Mesenchymal stem cell (in vitro differentiated cells and primary cell): ENCODE results near the gene COL25A1.

Experiments
- DNase-seq: peaks from one replicate; pipeline ENCODE4 v3.0.0-alpha.2; 2013
- H2AFZ ChIP-seq: one replicate; pipeline ENCODE4 v1.6.1; 2013; ENCODE audit warnings: low read depth, mild to moderate bottlenecking, control low read depth, inconsistent platforms, low read length, moderate library complexity
- H2AK5ac ChIP-seq: 2 replicates; pipeline ENCODE4 v1.6.1; 2013; ENCODE audit warnings: low read length, moderate library complexity, mild to moderate bottlenecking, inconsistent platforms; ENCODE audit not compliant: severe bottlenecking
- H2BK120ac ChIP-seq: one replicate; pipeline ENCODE4 v1.6.1; 2013; ENCODE audit warnings: low read depth, mild to moderate bottlenecking, inconsistent platforms, low read length, moderate library complexity
- H2BK12ac ChIP-seq, 2 experiments: one replicate each; pipeline ENCODE4 v1.6.1; 2013; ENCODE audit warnings: inconsistent platforms in 2 of 2, low read length in 2 of 2, mild to moderate bottlenecking in 2 of 2, moderate library complexity in 2 of 2, control low read depth in 1 of 2
- H2BK15ac ChIP-seq: one replicate; pipeline ENCODE4 v1.6.1; 2013; ENCODE audit warnings: mild to moderate bottlenecking, low read depth, inconsistent platforms; ENCODE audit not compliant: poor library complexity, severe bottlenecking
- H2BK5ac ChIP-seq: 2 replicates; pipeline ENCODE4 v1.6.1; 2013; ENCODE audit warnings: low read depth, mild to moderate bottlenecking, low read length, control low read depth, inconsistent platforms; ENCODE audit not compliant: poor library complexity, severe bottlenecking
- H3K14ac ChIP-seq, 2 experiments: one replicate each; pipeline ENCODE4 v1.6.1; 2013; ENCODE audit warnings: inconsistent platforms in 2 of 2, low read length in 2 of 2, control low read depth in 1 of 2, mild to moderate bottlenecking in 1 of 2, moderate library complexity in 1 of 2
- H3K18ac ChIP-seq, 2 experiments: one replicate each; pipeline ENCODE4 v1.6.1; 2013; ENCODE audit warnings: inconsistent platforms in 2 of 2, low read length in 2 of 2, control low read depth in 1 of 2, low read depth in 1 of 2, mild to moderate bottlenecking in 1 of 2
- H3K23ac ChIP-seq, 2 experiments: one replicate each; pipeline ENCODE4 v1.6.1; 2013; ENCODE audit warnings: inconsistent platforms in 2 of 2, low read length in 2 of 2, mild to moderate bottlenecking in 2 of 2, moderate library complexity in 2 of 2, control low read depth in 1 of 2
- H3K27ac ChIP-seq: 2 replicates; pipeline ENCODE4 v1.5.1; 2013; ENCODE audit warnings: mild to moderate bottlenecking, moderate library complexity, low read length, control low read depth, inconsistent platforms; ENCODE audit not compliant: poor library complexity, severe bottlenecking
- H3K27me3 ChIP-seq, 2 experiments: 2 replicates each; pipeline versions ENCODE4 v1.6.1 to v1.7.0; 2013; ENCODE audit warnings: low read length in 2 of 2, mild to moderate bottlenecking in 2 of 2, moderate library complexity in 2 of 2, control low read depth in 1 of 2, inconsistent platforms in 1 of 2; ENCODE audit not compliant: control insufficient read depth in 1 of 2, insufficient read depth in 1 of 2
- H3K36me3 ChIP-seq, 2 experiments: 2 replicates each; pipeline versions ENCODE4 v1.6.1 to v1.7.0; 2013; ENCODE audit warnings: low read length in 2 of 2, control low read depth in 1 of 2, inconsistent platforms in 1 of 2, low read depth in 1 of 2, mild to moderate bottlenecking in 1 of 2; ENCODE audit not compliant: insufficient read depth in 2 of 2, control insufficient read depth in 1 of 2
- H3K4ac ChIP-seq, 2 experiments: one replicate each; pipeline ENCODE4 v1.6.1; 2013; ENCODE audit warnings: inconsistent platforms in 2 of 2, low read length in 2 of 2, mild to moderate bottlenecking in 2 of 2, moderate library complexity in 2 of 2, control low read depth in 1 of 2, low read depth in 1 of 2
- H3K4me1 ChIP-seq: 2 replicates; pipeline ENCODE4 v1.6.1; 2013; ENCODE audit warnings: low read depth, low read length, control low read depth; ENCODE audit not compliant: control insufficient read depth, insufficient read depth
- H3K4me2 ChIP-seq: 2 replicates; pipeline ENCODE4 v1.6.1; 2013; ENCODE audit warnings: low read length, mild to moderate bottlenecking, inconsistent platforms; ENCODE audit not compliant: poor library complexity, severe bottlenecking
- H3K4me3 ChIP-seq, 2 experiments: 2 replicates each; pipeline versions ENCODE4 v1.5.1 to v1.7.0; 2013; ENCODE audit warnings: low read length in 2 of 2, mild to moderate bottlenecking in 2 of 2, control low read depth in 1 of 2, low read depth in 1 of 2; ENCODE audit not compliant: insufficient read depth in 1 of 2
- H3K79me1 ChIP-seq: replicated peaks from 2 replicates; pipeline ENCODE4 v1.6.1; 2013; ENCODE audit warnings: mild to moderate bottlenecking, control low read depth, low read length, inconsistent platforms; ENCODE audit not compliant: poor library complexity, severe bottlenecking
- H3K9ac ChIP-seq: 2 replicates; pipeline ENCODE4 v1.7.0; 2013; ENCODE audit warnings: mild to moderate bottlenecking, low read length, moderate library complexity
- H3K9me3 ChIP-seq: 2 replicates; pipeline ENCODE4 v1.7.0; 2013; ENCODE audit warnings: mild to moderate bottlenecking, low read length; ENCODE audit not compliant: control insufficient read depth
- H4K8ac ChIP-seq: one replicate; pipeline ENCODE4 v1.6.1; 2013; ENCODE audit warnings: inconsistent platforms, mild to moderate bottlenecking, low read length, moderate library complexity
- H4K91ac ChIP-seq: one replicate; pipeline ENCODE4 v1.6.1; 2013; ENCODE audit warnings: mild to moderate bottlenecking, low read length, inconsistent platforms
- WGBS: methylation state at CpG from one replicate; pipeline ENCODE4 v1.1.7; 2013; ENCODE audit warnings: mixed read lengths; 5-methylcytosine and 5-hydroxymethylcytosine counted together

Gene COL25A1

DNA sequence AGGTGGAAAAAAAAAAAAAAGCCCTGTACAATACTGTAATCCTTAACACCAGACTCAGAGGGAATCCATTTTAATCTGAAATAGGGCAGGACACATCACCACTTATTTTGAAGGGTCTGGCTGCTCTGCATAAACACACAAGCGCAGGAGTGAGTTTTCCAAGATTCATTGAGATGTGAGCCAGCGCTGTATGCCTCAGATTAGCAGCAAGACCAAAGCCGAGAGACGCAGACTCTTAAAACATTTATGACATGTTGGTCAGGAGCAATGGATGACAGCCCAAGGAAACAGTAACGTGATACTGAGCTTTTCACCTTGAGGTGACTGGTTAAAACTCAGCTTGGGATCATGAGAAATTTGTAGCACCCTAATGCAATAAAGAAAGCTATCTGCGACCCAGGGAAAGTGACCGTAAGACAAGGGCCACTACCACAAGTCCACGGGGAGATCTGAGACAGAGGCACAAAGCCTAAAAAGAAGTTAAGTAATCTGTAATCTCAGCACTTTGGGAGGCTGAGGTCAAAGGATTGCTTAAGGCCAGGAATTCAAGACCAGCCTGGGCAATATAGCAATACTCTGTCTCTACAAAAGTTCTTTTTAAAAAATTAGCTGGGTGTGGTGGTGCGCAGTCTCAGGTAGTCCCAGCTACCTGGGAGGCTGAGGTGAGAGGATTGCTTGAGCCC, 210.6 kb downstream of the COL25A1 start:
- Histone ChIP-seq H3K4ac (no peak overlapping the region), H2BK120ac (no peak overlapping the region), H3K18ac (peak overlapping the region in 1 of 2 experiments; percentile 77), H3K4me1 (no peaks in the 10 kb centered on the region), H2BK15ac (no peak overlapping the region), H3K23ac (no peak overlapping the region), H3K36me3 (no peaks in the 10 kb centered on the region), H2AK5ac (no peak overlapping the region), H3K27ac (no peak overlapping the region), H3K4me2 (no peak overlapping the region), H3K27me3 (no peaks in the 10 kb centered on the region), H3K4me3 (no peak overlapping the region), H3K79me1 (no peaks in the 10 kb centered on the region), H2BK5ac (no peak overlapping the region), H4K8ac (peak overlapping the region; percentile 69), H3K9ac (no peak overlapping the region), H2BK12ac (peak overlapping the region in 1 of 2 experiments; percentile 47), H4K91ac (no peak overlapping the region), H2AFZ (no peak overlapping the region), H3K14ac (peak overlapping the region in 1 of 2 experiments; percentile 94), H3K9me3 (no peaks in the 10 kb centered on the region)
- 58% methylated on average over 8 of the region's 9 CpGs for WGBS
- no peak for DNase-seq

DNA sequence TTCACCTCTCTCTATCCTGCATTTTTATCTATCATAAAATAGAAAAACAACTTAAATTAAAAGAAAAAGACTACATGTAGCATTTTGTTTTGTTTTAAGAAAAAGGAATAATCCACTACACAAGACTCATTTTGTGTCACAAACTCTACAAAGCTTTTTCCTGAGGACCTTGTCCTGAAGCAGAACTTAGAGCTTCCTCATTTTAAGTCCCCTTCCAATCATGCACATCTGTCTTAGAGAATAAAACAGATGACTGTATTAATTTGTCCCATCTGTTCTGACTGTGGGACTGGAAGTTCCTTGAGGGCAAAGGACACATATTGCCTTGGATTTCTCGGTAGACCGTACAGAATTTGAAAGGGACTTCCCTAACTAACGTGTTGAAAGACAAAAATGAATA, 218.5 kb downstream of the COL25A1 start:
- Histone ChIP-seq H3K79me1 (no peaks in the 10 kb centered on the region), H4K91ac (no peak overlapping the region), H2AK5ac (no peak overlapping the region), H2BK15ac (no peak overlapping the region), H3K18ac (no peak overlapping the region), H3K9me3 (no peaks in the 10 kb centered on the region), H3K4me1 (no peaks in the 10 kb centered on the region), H4K8ac (no peak overlapping the region), H3K9ac (no peak overlapping the region), H3K27me3 (no peaks in the 10 kb centered on the region), H3K4ac (no peak overlapping the region), H3K4me3 (no peak overlapping the region), H2BK120ac (no peak overlapping the region), H2BK5ac (no peak overlapping the region), H3K36me3 (no peaks in the 10 kb centered on the region), H3K14ac (no peak overlapping the region), H3K23ac (no peak overlapping the region), H3K27ac (no peak overlapping the region), H2BK12ac (no peak overlapping the region), H2AFZ (no peak overlapping the region), H3K4me2 (no peak overlapping the region)
- no peak for DNase-seq
- 97% methylated on average over 2 of the region's 3 CpGs for WGBS

DNA sequence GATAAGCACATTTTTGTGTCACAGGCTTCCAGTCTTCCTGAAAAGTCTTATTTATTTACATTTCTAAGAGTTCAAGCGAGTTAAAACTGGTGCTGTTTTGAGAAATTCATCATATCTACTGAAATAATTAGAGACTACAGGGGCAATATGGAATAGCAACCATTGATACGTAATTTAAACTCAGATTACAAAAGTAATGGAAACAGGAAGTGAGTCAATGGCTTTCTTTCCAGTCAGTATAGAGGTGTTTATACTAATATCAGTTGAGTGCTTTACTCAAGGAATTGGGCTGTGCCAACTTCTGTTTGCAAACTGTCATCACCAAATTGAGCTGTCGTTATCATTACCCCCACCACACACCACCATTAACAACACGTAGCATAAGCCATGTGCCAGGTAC, 222.7 kb downstream of the COL25A1 start:
- H2BK5ac ChIP-seq: no peak overlapping the region
- no peaks in the 10 kb centered on the region for H3K4me1 ChIP-seq
- no peak overlapping the region for H3K23ac ChIP-seq
- no peak overlapping the region for H4K91ac ChIP-seq
- H3K18ac ChIP-seq: no peak overlapping the region
- no peaks in the 10 kb centered on the region for H3K79me1 ChIP-seq
- no peaks in the 10 kb centered on the region for H3K27me3 ChIP-seq
- no peak overlapping the region for H2AFZ ChIP-seq
- no peak overlapping the region for H3K4ac ChIP-seq
- H3K4me3 ChIP-seq: no peak overlapping the region
- H2BK15ac ChIP-seq: no peak overlapping the region
- 0% methylated on average over 1 of the region's 4 CpGs for WGBS
- H3K27ac ChIP-seq: peak overlapping the region; percentile 76
- H2AK5ac ChIP-seq: no peak overlapping the region
- peak overlapping the region; percentile 57 for H3K9ac ChIP-seq
- H2BK120ac ChIP-seq: no peak overlapping the region
- H3K9me3 ChIP-seq: no peaks in the 10 kb centered on the region
- no peaks in the 10 kb centered on the region for H3K36me3 ChIP-seq
- H2BK12ac ChIP-seq: no peak overlapping the region
- H3K4me2 ChIP-seq: no peak overlapping the region
- H4K8ac ChIP-seq: no peak overlapping the region
- peak; percentile 88 for DNase-seq
- H3K14ac ChIP-seq: no peak overlapping the region

DNA sequence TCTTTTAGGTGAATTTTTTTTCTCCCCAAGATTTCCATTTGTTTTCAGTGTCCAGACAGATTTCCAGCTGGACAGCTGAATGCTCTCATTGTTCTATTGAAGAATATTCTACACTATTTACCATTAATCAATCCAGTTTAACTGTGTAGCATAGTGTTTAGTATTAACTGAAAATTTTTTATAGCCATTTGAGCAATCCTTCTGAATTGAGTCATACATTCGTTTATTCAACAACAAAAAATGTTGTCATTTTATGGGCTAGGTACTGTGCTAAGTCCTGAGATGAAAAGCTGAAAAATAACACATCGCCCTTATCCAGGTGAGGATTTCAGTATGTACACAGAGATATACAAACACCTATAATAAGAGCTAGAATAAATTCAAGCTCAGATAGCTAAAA, 223.3 kb downstream of the COL25A1 start:
- H3K79me1 ChIP-seq: no peaks in the 10 kb centered on the region
- no peak overlapping the region for H2BK12ac ChIP-seq
- no peaks in the 10 kb centered on the region for H3K36me3 ChIP-seq
- no peak overlapping the region for H2BK120ac ChIP-seq
- peak overlapping the region; percentile 76 for H3K27ac ChIP-seq
- no peak overlapping the region for H2AK5ac ChIP-seq
- peak; percentile 68 for DNase-seq
- H4K8ac ChIP-seq: no peak overlapping the region
- H3K14ac ChIP-seq: no peak overlapping the region
- WGBS: no CpG with 5 or more reads among the region's 2 CpGs
- no peak overlapping the region for H3K4ac ChIP-seq
- H3K4me2 ChIP-seq: no peak overlapping the region
- no peaks in the 10 kb centered on the region for H3K4me1 ChIP-seq
- peak overlapping the region; percentile 57 for H3K9ac ChIP-seq
- H2AFZ ChIP-seq: no peak overlapping the region
- no peaks in the 10 kb centered on the region for H3K27me3 ChIP-seq
- no peaks in the 10 kb centered on the region for H3K9me3 ChIP-seq
- no peak overlapping the region for H2BK15ac ChIP-seq
- no peak overlapping the region for H3K18ac ChIP-seq
- H3K23ac ChIP-seq: no peak overlapping the region
- H3K4me3 ChIP-seq: no peak overlapping the region
- no peak overlapping the region for H4K91ac ChIP-seq
- H2BK5ac ChIP-seq: no peak overlapping the region
